ENCODE measurements around the gene WNT3A.

DNA sequence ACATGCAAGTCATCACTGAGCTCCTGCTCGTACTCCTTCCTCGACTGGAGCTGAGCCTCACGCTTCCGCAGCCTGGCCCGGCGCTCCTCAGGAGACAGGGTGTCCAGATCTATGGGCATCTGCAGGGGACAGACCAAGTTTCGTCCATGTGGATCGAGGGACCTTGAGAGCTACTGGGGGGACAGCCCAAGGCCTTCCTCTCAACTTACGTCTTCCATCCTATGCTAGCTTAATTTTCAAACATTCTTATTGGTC lies 99.9 kb downstream of the WNT3A start:
- TF ChIP-seq RAD21 (IDR thresholded peaks at IDR 0.05; ENCODE audit: low read length) (no peak), POLR2A (IDR thresholded peaks at IDR 0.05; ENCODE audit: low read depth, low read length) (no peak), CHD1 (IDR thresholded peaks at IDR 0.05; ENCODE audit: low read depth, low read length) (no peak), RFX5 (IDR thresholded peaks at IDR 0.05; ENCODE audit: low read depth, low read length) (no peak)
- TF ChIP-seq, protein P1, sequence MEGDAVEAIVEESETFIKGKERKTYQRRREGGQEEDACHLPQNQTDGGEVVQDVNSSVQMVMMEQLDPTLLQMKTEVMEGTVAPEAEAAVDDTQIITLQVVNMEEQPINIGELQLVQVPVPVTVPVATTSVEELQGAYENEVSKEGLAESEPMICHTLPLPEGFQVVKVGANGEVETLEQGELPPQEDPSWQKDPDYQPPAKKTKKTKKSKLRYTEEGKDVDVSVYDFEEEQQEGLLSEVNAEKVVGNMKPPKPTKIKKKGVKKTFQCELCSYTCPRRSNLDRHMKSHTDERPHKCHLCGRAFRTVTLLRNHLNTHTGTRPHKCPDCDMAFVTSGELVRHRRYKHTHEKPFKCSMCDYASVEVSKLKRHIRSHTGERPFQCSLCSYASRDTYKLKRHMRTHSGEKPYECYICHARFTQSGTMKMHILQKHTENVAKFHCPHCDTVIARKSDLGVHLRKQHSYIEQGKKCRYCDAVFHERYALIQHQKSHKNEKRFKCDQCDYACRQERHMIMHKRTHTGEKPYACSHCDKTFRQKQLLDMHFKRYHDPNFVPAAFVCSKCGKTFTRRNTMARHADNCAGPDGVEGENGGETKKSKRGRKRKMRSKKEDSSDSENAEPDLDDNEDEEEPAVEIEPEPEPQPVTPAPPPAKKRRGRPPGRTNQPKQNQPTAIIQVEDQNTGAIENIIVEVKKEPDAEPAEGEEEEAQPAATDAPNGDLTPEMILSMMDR (conservative IDR thresholded peaks at IDR 0.05; ENCODE audit: low read depth, low read length) = no peak
- TF ChIP-seq, protein P2, sequence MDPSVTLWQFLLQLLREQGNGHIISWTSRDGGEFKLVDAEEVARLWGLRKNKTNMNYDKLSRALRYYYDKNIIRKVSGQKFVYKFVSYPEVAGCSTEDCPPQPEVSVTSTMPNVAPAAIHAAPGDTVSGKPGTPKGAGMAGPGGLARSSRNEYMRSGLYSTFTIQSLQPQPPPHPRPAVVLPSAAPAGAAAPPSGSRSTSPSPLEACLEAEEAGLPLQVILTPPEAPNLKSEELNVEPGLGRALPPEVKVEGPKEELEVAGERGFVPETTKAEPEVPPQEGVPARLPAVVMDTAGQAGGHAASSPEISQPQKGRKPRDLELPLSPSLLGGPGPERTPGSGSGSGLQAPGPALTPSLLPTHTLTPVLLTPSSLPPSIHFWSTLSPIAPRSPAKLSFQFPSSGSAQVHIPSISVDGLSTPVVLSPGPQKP (IDR thresholded peaks at IDR 0.05; ENCODE audit: borderline replicate concordance, low read depth, low read length) = no peak
